ENCODE measurements around the gene ALKAL2.
"Not testable (repeated sequence)": the region's sequence is repeated elsewhere in the genome, so short reads cannot be mapped to it uniquely, and the experiment has no call there.

Gene ALKAL2

GRCh38 chr2:287911-288757 is at the start of gene ALKAL2:
Gene ALKAL2, minus strand, starts transcription at chr2:288091. Its CDS starts 256 bp downstream, at chr2:287835.
- in situ Hi-C loops (cut with MboI; ENCODE audit: low sequenced_read_pairs), result no loop called here

GRCh38 chr2:336949-337348 is 49.1 kb upstream of the ALKAL2 start:
- in situ Hi-C loops (cut with MboI; ENCODE audit: low sequenced_read_pairs), result not testable (repeated sequence)

- in situ Hi-C loops (cut with MboI; ENCODE audit: low sequenced_read_pairs), result no loop called here
Measured at GRCh38 chr2:336360-336759, 48.5 kb upstream of the ALKAL2 start.

- in situ Hi-C loops (cut with MboI; ENCODE audit: low sequenced_read_pairs), result no loop called here
Measured at GRCh38 chr2:332592-332991, 44.7 kb upstream of the ALKAL2 start.

GRCh38 chr2:328761-329160 is 40.9 kb upstream of the ALKAL2 start:
- in situ Hi-C loops (cut with MboI; ENCODE audit: low sequenced_read_pairs), result no loop called here

- in situ Hi-C loops (cut with MboI; ENCODE audit: low sequenced_read_pairs), result no loop called here
Measured at GRCh38 chr2:323035-323434, 35.1 kb upstream of the ALKAL2 start.

- in situ Hi-C loops (cut with MboI; ENCODE audit: low sequenced_read_pairs), result no loop called here
Measured at GRCh38 chr2:322326-322725, 34.4 kb upstream of the ALKAL2 start.

GRCh38 chr2:320561-320960 is 32.7 kb upstream of the ALKAL2 start:
- in situ Hi-C loops (cut with MboI; ENCODE audit: low sequenced_read_pairs), result no loop called here

GRCh38 chr2:319059-319600 is 31.2 kb upstream of the ALKAL2 start:
- in situ Hi-C loops (cut with MboI; ENCODE audit: low sequenced_read_pairs), result no loop called here

- in situ Hi-C loops (cut with MboI; ENCODE audit: low sequenced_read_pairs), result no loop called here
Measured at GRCh38 chr2:317501-318424, 29.9 kb upstream of the ALKAL2 start.

- in situ Hi-C loops (cut with MboI; ENCODE audit: low sequenced_read_pairs), result no loop called here
Measured at GRCh38 chr2:316381-316780, 28.5 kb upstream of the ALKAL2 start.

GRCh38 chr2:315925-316324 is 28.0 kb upstream of the ALKAL2 start:
- in situ Hi-C loops (cut with MboI; ENCODE audit: low sequenced_read_pairs), result not testable (repeated sequence)

GRCh38 chr2:314561-315336 is 26.9 kb upstream of the ALKAL2 start:
- in situ Hi-C loops (cut with MboI; ENCODE audit: low sequenced_read_pairs), result no loop called here

GRCh38 chr2:313991-314390 is 26.1 kb upstream of the ALKAL2 start:
- in situ Hi-C loops (cut with MboI; ENCODE audit: low sequenced_read_pairs), result no loop called here

- in situ Hi-C loops (cut with MboI; ENCODE audit: low sequenced_read_pairs), result no loop called here
Measured at GRCh38 chr2:310994-311393, 23.1 kb upstream of the ALKAL2 start.

GRCh38 chr2:309954-310510 is 22.1 kb upstream of the ALKAL2 start:
- in situ Hi-C loops (cut with MboI; ENCODE audit: low sequenced_read_pairs), result no loop called here

- in situ Hi-C loops (cut with MboI; ENCODE audit: low sequenced_read_pairs), result no loop called here
Measured at GRCh38 chr2:309148-309953, 21.5 kb upstream of the ALKAL2 start.

- in situ Hi-C loops (cut with MboI; ENCODE audit: low sequenced_read_pairs), result no loop called here
Measured at GRCh38 chr2:305366-305765, 17.5 kb upstream of the ALKAL2 start.

GRCh38 chr2:296354-296753 is 8.5 kb upstream of the ALKAL2 start:
- in situ Hi-C loops (cut with MboI; ENCODE audit: low sequenced_read_pairs), result no loop called here

- in situ Hi-C loops (cut with MboI; ENCODE audit: low sequenced_read_pairs), result no loop called here
Measured at GRCh38 chr2:295090-295489, 7.2 kb upstream of the ALKAL2 start.

Data from hTERT RPE-1 (cell line).